GM18511 (cell line): ENCODE measurements around the gene MRTFA.
"Not testable (repeated sequence)": the region's sequence is repeated elsewhere in the genome, so short reads cannot be mapped to it uniquely, and the experiment has no call there.

Source experiments
- ATAC-seq: cut with Tn5 transposase; IDR thresholded peaks from one replicate; pipeline ENCODE4 v1.9.1; 2021; ENCODE audit warnings: mild to moderate bottlenecking, moderate library complexity; ENCODE audit not compliant: unreplicated experiment

MRTFA gene

GRCh38 chr22:40403141-40403540, 233.4 kb downstream of the MRTFA start:
- ATAC-seq = no peak

- ATAC-seq = no peak
These were observed 234.5 kb downstream of the MRTFA start for GRCh38 chr22:40401981-40402406.

GRCh38 chr22:40401532-40401931, 235.0 kb downstream of the MRTFA start:
- no peak for ATAC-seq

GRCh38 chr22:40400159-40400558, 236.4 kb downstream of the MRTFA start:
- no peak for ATAC-seq

- no peak for ATAC-seq
These were observed 236.9 kb downstream of the MRTFA start for GRCh38 chr22:40399621-40400020.

GRCh38 chr22:40397396-40397795, 239.1 kb downstream of the MRTFA start:
- ATAC-seq = no peak

- no peak for ATAC-seq
These were observed 239.6 kb downstream of the MRTFA start for GRCh38 chr22:40396882-40397281.

GRCh38 chr22:40395607-40396006, 240.9 kb downstream of the MRTFA start:
- no peak for ATAC-seq

- ATAC-seq = no peak
These were observed 241.9 kb downstream of the MRTFA start for GRCh38 chr22:40394607-40395006.

- no peak for ATAC-seq
These were observed 243.9 kb downstream of the MRTFA start for GRCh38 chr22:40392618-40393017.

- no peak for ATAC-seq
These were observed 245.1 kb downstream of the MRTFA start for GRCh38 chr22:40391417-40391816.

GRCh38 chr22:40388231-40388630, 248.3 kb downstream of the MRTFA start:
- ATAC-seq = no peak

- no peak for ATAC-seq
These were observed 248.8 kb downstream of the MRTFA start for GRCh38 chr22:40387746-40388145.

GRCh38 chr22:40385036-40385782, 251.3 kb downstream of the MRTFA start:
- no peak for ATAC-seq

- ATAC-seq = no peak
These were observed 252.6 kb downstream of the MRTFA start for GRCh38 chr22:40383905-40384304.

GRCh38 chr22:40381461-40381860, 255.1 kb downstream of the MRTFA start:
- ATAC-seq = no peak

GRCh38 chr22:40378448-40378847, 258.1 kb downstream of the MRTFA start:
- not testable (repeated sequence) for ATAC-seq

- ATAC-seq = no peak
These were observed 258.6 kb downstream of the MRTFA start for GRCh38 chr22:40377931-40378330.

GRCh38 chr22:40376149-40376548, 260.4 kb downstream of the MRTFA start:
- ATAC-seq = no peak

- no peak for ATAC-seq
These were observed 262.0 kb downstream of the MRTFA start for GRCh38 chr22:40374567-40374966.

- ATAC-seq = no peak
These were observed 267.7 kb downstream of the MRTFA start for GRCh38 chr22:40368836-40369235.

GRCh38 chr22:40368016-40368415, 268.5 kb downstream of the MRTFA start:
- ATAC-seq = no peak

GRCh38 chr22:40367342-40367741, 269.2 kb downstream of the MRTFA start:
- ATAC-seq = no peak
